A549 treated with ZK216348 at 1 μM for 4 hours (cell line): ENCODE data around the gene NCBP2. TPM values are rescaled to one million over a fixed set of nuclear protein-coding genes. Genes with fewer than 3 reads are reported as not detected.

Experiments
- total RNA-seq: library from RNA; stranded (reverse); fragments of 200-300 nt; extraction: Qiagen RNA extraction; gene quantifications from 5 replicates; pipeline ENCODE4 v1.2.3, GENCODE V29; 2022; ENCODE audit warnings: low read depth

The NCBP2 gene
- total RNA-seq, result 36.6 to 58.9 TPM (median 44.4 TPM) in 5 replicates

GRCh38 chr3:196942226-196942914, at the start of gene NCBP2:
Gene NCBP2 (minus strand): TSS chr3:196942528. CDS start chr3:196942503, 25 bp downstream.

GRCh38 chr3:196968233-196969133, 26.2 kb upstream of the NCBP2 start, which contains the start of gene PIGZ:
Gene PIGZ (minus strand): TSS chr3:196968833. CDS start chr3:196952031, 16,802 bp downstream.

Other genes with a start within 250 kb of the NCBP2 start
- 2.6 to 2.9 TPM (median 2.8 TPM) in 5 replicates for gene CEP19, start 230.3 kb downstream of the NCBP2 start, total RNA-seq
- 29.2 to 31.9 TPM (median 29.3 TPM) in 5 replicates for gene PIGX, start 230.2 kb downstream of the NCBP2 start, total RNA-seq
- 32.8 to 47.6 TPM (median 41.6 TPM) in 5 replicates for gene PAK2, start 202.7 kb downstream of the NCBP2 start, total RNA-seq
- gene SENP5, start 74.6 kb downstream of the NCBP2 start, total RNA-seq, result 4.5 to 7.9 TPM (median 6.4 TPM) in 5 replicates
- gene PIGZ, start 26.3 kb upstream of the NCBP2 start, total RNA-seq, result 1.0 to 1.7 TPM (median 1.4 TPM) in 5 replicates
- gene MELTF, start 87.3 kb upstream of the NCBP2 start, total RNA-seq, result 33.5 to 75.3 TPM (median 61.7 TPM) in 5 replicates